GM12801 (cell line): ENCODE results near the gene EXOC3L4.

Source experiments
- CTCF ChIP-seq: IDR thresholded peaks from one replicate; pipeline ENCODE4 v1.5.1; 2011; ENCODE audit warnings: control low read depth; ENCODE audit not compliant: insufficient read length; ENCODE audit errors: extremely low read depth

Gene EXOC3L4

DNA sequence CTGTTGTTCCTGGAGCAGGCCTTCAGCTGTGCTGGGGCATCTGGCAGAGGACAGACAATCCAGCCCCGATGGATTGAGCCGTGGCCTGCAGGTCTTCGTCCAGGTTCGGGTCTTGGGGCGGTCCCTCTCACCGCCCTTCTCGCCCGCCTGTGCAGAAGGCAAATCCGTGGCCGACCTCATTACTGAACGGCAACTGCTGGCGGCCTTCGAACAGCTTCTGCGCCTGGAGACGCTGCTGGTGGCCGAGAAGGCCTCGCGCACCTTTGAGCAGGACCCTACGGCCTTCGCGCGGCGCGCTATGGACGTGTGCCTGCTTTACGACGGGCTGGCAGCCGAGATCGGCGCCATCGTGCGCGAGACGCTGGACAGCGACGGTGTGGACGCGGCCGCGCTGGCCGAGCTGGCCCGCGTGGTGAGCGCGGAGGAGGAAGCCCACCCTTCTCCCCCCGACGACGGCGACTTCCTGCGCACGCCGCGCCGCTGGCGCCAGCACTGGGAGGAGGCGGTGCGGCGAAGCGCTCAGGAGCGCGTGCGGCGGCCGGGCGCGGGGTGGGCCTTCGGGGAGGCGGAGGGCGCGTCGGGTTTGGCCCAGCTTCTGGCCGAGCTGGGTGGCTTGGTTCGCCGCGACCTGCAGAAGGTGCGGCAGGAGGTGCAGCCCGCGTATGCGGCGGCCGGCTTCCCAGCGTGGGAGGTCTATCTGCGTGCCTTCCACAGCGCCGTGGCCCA lies 7.6 kb downstream of the EXOC3L4 start:
- no peak for TF ChIP-seq CTCF

DNA sequence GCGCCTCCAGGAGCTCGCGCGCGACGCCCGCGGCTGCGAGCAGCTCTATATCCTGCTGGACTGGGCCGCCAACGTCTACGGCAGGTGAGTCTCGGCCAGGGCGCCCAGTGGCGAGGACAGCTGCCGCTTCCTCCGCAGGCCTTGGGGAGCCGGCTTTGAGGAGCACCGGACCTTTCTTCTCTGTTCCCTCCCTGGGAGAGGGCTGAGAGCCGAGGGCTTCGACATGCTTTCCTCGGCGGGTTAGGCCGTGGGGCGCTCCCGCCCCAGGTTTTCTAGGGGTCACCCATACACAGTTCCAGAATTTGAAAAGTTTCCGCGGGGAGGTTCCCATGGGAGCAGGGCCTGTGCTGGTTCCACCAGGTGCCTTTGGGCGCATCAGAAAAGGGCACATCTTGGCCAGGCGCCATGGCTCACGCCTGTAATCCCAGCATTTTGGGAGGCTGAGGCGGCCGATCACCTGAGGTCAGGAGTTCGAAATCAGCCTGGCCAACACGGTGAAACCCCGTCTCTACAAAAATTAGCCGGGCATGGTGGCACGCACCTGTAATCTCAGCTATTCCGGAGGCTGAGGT lies 8.2 kb downstream of the EXOC3L4 start:
- no peak for TF ChIP-seq CTCF

- no peak for TF ChIP-seq CTCF
Observed at GRCh38 chr14:103103461-103104388, 9.2 kb downstream of the EXOC3L4 start.

DNA sequence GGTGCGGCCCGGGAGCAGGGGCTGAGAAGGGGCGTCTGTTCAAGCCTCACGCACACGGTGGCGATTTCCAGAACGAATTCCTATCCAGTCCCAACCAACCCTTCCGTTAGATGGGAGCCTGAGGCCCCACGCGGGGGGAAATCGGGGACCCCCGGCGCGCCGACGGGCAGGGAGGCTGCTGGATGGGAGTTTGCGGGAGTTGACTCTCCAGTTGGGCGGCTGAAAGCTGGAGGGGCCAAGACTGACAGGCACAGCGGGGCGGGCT lies 9.8 kb downstream of the EXOC3L4 start:
- no peak for TF ChIP-seq CTCF

GRCh38 chr14:103104654-103105452 lies 10.3 kb downstream of the EXOC3L4 start:
- TF ChIP-seq CTCF, result no peak

GRCh38 chr14:103105580-103106150 lies 11.1 kb downstream of the EXOC3L4 start:
- no peak for TF ChIP-seq CTCF
